Stimulated activated CD4-positive, alpha-beta T cell treated with anti-CD3 and anti-CD28 coated beads, Interleukin-12 subunit alpha, Interleukin-12 subunit beta, amount 100 ng/mL, for 48 hours (primary cell): Measurements from ENCODE around the gene SURF6.
"Not testable (repeated sequence)": the region's sequence is repeated elsewhere in the genome, so short reads cannot be mapped to it uniquely, and the experiment has no call there.

ENCODE experiments used
- DNase-seq, 3 donors: peaks; one replicate each; pipeline ENCODE4 v3.0.0-alpha.2; 2020; ENCODE audit warnings: low read depth in 2 of 3, low spot score in 1 of 3

Gene SURF6

DNA sequence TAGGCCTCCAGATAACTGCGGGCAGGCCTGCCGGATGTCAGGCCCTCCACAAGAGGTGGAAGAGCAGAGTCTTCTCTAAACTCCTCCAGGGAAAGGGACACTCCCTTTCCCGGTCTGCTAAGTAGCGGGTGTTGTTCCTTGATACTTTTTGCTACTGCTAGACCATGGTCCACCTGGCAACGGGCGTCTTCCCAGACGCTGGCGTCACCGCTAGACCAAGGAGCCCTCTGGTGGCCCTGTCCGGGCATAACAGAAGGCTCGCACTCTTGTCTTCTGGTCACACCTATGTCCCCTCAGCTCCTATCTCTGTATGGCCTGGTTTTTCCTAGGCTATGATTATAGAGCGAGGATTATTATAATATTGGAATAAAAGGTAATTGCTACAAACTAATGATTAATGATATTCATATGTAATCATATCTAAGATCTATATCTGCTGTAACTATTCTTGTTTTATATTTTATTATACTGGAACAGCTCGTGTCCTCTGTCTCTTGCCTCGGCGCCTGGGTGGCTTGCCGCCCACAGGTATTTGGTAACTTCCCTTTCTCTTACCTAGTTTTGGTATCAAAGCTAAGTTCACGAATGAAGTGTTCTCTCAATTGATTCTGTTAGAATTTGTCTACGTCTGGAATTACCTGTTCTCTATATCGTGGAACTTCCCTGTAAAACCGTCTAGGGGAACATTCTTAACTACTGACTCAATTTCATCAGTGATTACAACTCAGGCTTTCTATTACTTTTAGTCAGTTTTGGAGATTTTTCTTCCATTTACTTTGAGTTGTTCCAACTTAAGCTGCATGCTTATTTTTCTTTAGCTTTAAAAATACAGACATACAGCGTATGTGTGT, 6.5 kb downstream of the SURF6 start:
- not testable (repeated sequence) for DNase-seq

DNA sequence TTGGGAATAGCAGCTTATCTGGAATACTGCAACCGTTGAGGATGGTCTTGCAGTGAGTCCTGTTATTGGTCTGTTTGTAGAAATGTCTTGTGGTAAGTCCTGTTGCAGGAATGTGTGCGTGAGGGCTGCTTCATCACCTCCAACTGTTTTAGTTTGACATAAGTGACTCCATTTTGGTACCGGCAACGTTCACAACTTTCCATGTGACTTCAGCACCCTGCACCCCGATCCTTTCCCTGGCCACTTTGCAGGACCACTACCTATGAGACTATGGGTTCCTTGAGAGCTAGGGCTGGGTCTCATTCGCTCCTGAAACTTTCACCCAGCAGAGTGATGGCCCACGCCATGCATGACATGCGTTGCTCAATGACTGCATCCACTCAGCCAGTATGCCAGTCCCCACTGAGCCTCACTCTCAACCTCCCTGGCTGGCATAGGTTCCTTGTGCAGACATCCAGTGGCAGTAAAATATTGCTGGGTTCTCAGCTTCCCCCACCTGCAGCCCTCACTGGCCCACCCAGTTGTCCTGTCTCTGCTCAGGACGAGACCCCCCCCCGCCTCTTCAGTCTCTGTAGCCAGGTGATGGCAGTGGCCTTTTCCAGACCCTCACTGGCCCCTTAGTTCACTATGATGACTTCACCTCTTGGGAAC, 8.0 kb downstream of the SURF6 start:
- no peak for DNase-seq

DNA sequence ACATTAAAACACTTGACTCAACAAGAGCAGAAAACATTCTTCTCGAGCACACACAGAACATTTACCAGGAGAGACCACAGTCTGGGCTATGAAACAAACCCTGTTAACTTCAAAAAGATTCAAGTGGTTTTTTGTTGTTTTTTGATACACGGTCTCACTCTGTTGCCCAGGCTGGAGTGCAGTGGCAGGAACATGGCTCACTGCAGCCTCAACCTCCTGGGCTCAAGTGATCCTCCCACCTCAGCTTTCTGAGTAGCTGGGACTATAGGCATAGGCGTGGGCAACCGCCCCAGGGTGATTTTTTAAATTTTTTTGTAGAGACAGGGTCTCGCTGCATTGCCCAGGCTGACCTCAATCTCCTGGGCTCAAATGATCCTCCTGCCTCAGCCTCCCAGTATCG, 9.0 kb downstream of the SURF6 start:
- DNase-seq = not testable (repeated sequence)

DNA sequence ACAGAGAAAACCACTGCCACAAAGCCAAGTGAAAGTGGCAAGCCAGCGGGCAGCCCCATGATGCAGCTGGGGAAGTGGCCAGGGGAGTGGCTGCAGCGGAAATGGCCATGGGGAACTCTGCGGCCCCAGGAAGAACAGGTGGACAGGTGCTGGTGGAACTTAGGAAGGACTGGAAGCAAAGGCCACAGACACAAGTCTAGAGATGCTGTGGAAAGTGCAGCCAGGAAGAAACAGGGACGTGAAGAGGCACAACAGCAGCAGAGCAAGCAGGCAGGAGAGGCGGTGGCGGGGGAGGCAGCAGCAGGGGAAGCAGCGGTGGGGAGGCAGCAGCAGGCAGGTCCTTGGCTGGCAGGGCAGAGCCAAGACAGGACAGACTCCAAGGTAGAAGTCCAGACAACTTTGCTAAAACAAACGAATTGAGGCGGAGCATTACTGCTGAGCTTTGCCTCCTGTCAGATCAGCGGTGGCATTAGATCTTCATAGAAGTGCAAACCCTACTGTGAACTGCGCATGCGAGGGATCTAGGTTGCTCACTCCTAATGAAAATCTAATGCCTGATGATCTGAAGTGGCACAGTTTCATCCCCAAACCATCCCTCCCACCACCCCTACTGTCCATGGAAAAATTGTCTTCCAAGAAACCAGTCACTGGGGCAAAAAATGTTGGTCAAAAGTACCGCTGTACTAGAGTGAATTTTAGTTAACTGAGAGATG, 11.8 kb downstream of the SURF6 start:
- DNase-seq = no peak

DNA sequence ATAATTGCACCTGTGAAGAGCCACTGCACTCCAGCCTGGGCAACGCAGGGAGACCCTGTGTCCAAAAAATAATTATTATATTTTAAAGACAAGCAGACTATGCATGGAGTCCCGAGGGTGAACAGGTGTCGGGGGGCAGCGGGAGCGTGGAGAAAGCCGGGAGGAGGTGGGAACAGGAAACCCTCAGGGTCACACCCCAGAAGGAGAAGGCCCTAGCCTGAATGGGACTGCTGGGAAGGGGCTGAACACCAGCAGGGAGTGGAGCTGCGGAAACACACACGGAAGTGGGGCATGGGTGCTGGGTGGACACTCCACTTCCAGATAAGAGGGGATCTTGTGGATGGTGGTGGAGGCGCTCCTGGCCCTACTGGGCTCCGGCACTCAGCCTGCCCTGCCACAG, 12.8 kb downstream of the SURF6 start:
- DNase-seq = no peak

DNA sequence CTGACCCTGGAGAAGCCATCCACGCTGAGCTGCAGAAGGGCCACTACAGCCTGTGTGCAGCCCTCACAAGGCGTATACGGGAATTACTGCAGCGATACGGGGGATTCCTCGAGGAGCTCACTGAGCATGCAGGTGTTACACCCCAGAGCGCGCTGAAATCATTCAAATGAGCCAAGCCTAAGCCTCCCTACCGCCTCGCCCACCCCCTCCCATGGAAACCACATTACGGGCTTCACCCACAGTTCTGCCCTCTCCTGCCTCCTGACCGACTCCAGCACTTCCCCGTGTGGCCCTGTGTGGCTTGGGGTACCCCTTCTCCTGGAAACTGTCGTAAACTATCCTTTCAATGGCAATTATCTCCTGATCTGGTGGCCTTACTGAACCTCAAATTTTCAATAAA, 13.3 kb downstream of the SURF6 start:
- DNase-seq = no peak

DNA sequence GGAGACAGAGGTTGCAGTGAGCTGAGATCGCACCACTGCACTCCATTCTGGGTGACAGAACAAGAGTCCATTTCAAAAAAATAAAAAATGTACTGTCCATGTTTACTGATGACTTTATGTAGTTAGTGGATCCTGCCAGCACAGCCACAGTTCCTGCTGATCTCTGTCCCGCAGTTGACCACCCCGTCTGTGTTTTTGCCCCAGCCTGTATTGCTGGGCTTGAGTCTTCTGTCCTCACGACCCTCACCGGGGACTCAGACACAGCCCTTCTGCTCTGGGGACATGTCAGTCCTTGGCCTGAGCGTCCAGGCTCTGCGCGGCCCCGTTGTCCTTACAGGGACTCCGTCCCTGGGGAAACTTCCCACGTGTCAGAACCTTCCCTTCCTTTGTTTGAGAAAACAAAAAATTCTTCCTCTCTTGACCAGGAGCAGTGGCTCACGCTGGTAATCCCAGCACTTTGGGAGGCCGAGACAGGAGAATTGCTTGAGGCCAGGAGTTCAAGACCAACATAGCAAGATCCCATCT, 14.5 kb downstream of the SURF6 start:
- no peak for DNase-seq

DNA sequence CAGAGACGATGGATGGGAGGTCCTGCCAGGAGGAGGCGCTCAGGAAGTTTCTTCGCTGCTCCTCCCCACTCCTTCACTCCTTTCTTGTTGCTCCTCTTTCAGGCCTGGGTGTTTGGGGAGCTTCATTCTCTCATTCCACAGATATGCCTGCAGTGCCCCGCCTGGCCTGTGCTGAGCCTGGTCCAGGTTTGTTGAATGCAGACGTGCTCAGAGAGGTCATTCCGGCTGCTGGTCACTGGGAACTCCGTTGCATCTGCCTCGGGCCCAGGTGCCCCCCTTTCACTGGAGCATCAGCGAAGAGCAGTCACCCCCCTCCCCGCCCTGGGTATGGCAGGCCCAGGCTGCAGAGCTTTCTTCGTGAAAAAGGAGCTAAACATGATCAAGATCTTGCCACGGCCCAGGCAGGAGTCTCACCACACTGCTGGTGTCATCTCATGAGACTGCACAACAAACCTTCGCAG, 15.5 kb downstream of the SURF6 start:
- no peak for DNase-seq

DNA sequence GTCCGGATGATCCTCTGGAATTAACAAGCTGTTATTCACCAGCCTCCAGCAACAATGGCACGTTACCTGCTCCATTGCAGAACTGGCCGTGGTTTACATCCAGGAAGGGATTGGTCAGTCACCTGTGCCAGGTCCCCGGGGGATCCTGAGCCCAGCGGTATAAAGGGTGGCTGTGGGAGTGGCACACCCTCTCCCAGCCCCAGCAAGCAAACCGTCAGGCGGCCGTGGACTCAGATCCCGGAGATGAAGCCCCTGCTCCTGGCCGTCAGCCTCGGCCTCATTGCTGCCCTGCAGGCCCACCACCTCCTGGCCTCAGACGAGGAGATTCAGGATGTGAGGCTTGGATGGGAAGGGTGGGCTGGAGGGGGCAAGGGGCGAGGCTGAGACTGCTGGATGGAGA, 18.4 kb downstream of the SURF6 start:
- DNase-seq = not testable (repeated sequence)

DNA sequence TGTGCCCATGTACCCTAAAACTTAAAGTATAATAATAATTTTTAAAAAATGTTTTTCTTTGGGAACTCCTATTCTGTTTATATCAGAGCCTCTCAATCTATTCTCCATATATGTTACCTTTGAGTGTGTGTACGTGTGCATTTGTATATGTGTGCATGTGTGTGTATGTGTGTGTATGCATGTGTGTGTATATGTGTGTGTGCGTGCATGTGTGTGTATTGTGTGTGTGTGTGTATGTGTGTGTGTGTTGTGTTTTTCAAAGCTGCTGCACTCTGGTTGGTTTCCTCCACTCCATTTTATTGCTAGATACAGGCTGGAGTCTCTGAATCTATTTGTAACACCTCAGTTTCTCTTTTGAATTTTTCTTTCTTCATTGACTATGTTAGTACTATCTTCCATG, 20.0 kb downstream of the SURF6 start:
- no peak for DNase-seq

DNA sequence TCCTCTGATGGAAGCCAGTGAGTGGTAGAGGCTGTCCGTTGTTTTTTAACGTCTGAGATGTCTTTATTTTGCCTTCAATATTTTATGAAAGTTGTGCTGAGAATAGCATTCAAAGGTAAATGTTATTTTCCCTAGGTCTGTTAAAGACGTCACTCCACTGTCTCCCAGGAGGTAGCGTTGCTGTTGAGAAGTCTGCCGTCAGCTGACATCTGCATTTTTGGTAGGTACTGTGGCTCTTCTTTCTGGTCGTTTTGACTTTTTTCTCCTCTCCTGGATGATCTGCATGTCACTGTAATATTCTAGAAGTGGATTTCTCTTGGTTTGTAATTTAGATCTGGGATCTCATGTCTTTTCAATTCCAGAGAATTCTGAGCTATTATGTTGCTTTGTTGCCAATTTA, 26.4 kb downstream of the SURF6 start:
- no peak for DNase-seq

DNA sequence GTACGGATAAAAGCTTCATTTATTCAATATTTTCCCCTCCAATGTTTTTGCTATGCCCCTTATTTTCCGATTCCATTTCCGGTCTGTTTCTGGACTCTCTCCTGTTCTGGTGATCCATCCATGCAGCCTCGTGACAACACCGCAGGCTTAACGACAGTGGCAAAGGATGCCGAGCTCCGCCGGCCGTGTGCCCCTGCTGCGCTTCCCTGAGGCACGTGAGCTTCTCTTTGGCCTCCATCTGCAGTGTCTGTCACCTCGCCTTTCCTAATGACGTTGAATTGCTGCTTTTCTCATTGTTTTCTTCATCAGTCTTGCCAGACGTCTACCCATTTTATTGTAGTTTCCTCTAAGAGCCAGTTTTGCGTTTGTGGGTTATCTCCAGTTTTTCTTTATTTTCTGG, 28.7 kb downstream of the SURF6 start:
- no peak for DNase-seq

DNA sequence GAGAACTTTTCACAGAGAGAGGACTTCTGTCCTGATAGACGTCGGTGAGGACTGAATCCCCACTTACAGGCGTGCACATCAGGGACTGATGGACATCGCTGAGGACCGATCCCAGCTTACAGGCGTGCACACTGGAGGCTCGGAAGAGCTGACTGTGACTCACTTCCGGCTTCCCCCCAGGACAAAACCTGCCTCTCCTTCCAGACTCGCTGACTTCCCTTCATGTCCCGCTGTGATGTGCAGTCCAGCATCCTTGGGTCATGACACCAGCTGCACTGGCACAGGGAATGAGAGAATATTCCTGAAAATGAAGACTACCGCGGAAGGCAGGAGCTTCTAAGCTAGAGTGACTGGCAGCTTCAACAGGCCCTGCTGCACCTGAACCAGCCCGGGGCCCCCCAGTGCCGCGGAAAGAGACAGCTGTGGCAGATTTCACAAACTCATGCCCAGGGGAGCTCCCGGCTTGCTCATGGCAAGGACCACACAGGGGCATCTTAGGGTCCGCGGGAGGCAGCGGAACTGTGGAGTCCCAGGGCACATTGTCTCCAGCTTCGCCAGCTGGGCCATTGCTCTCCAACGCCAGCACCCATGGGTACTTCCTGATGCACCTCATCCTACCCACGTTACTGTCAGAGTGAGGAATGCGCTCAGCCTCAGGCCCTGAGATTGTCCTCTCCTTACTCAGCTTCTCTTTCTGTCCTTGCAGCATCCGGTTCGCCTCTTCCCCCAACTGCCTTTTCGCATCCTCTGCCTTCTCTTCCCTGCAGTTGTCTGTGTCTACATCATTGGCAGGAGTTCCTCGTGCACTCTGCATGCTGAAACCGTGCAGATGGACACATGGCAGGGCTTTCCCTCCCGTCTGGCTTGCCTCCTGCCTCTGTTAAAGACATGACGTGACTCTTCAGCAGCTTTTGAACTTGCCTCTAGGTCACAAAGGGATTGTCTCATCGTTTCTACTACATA, 29.5 kb downstream of the SURF6 start:
- DNase-seq = no peak

DNA sequence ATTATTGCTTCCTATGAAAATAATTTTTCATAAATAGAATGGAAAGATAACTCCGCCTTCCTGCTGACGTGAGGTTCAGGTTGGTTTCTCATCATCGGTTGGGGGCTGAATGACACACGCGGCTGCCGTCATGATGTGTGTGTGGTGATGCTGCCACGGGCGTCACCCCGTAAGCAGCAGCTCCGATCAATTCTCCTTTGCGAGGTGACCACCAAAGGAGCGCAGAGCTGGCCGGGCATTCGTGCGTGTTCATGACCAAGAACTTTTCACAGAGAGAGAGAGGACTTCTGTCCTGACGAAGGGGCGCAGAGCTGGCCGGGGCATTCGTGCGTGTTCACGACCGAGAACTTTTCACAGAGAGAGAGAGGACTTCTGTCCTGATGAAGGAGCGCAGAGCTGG, 30.3 kb downstream of the SURF6 start:
- no peak for DNase-seq

DNA sequence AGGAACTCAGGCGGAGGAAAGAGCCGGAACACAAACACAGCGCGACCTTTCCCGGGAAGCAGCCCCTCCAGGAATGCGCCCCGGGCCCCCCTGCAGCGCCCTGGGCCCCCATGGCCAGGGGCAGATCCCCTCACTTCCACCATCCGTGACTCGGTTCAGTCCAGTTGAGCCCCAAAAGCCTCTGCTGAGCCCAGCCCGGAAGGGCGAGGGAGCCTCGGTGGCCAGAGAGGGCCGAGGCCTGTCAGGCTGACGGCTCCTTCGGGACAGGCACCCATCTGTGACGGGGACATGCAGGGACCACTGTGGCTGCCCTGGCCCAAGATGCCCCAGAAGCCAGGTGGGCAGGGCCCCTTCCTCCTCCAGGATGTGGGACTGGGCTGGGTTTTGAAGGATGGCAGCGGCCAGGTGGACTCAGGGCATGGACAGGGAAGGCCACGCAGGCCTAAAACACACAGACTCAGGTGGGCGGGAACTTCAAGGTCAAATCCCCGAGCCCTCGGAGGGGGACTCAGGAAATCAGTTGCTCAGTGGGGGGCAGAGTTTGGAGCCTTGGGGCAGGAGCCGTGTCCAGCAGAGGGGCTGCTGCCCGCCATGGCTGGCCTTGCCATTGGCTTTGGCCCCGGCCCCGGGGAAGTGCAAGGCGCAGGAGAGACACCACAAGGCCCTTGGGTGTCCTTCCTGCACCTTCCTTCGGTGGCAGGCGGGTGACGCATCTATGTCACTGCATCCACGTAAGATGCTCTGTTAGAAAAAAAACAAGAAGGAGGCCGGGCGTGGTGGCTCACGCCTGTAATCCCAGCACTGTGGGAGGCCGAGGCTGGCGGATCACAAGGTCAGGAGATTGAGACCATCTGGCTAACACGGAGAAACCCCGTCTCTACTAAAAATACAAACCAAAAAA, 31.3 kb downstream of the SURF6 start:
- DNase-seq = no peak

DNA sequence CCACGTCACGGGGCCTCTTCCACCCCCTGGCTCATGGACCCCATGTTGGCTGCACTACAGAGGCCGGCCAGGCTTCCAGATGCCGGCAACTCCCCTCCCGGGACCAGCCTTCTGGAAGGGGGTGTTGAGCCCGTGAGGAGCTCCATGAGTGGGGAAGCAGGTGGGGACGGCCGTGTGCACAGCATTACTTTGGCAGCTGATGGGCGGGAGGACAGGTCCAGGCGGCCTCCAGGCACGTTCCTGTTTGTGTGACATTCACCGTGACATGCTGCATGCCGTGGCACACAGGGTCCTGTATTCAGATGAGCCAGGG, 31.9 kb downstream of the SURF6 start:
- no peak for DNase-seq

DNA sequence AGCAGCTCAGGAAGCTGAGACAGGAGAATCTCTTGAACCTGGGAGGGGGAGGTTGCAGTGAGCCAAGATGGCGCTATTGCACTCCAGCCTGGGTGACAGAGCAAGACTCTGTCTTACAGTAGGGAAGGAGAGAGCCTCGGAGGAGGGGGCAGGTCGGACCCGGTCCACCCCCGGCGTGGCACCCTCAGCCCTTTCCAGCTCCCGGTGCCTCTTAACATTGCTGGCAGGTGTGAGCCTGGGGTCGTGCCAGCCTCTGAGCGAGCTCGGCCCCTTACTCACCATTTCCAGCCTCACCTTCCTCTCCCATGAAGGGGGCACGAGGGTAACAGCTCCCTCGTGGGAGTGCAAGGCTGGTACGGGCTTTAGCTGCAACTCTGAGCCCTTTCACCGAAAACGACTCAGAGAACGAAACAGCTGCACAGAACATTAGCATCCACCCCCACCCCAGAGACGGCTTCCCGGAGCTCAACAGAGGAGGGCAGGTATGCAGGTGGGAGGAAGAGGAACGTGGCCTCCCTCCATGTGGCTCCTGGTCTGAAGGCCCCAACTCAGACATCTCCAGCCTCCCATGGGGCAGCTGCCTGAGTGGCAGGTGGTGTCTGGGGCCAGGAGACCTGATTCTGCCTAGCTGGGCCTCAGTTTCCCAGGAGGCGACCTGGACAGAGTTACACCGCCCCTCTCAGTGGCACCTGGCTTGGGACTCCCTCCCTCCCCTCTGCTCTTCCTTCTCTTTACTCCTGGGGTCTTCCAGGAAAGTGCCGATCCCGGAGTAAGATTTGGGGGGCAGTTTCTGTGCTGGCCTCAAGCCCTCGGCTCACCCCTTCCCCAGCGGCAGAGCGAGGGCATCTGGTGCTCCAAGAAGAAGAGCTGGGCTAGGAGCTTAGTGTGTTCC, 32.5 kb downstream of the SURF6 start:
- no peak for DNase-seq

DNA sequence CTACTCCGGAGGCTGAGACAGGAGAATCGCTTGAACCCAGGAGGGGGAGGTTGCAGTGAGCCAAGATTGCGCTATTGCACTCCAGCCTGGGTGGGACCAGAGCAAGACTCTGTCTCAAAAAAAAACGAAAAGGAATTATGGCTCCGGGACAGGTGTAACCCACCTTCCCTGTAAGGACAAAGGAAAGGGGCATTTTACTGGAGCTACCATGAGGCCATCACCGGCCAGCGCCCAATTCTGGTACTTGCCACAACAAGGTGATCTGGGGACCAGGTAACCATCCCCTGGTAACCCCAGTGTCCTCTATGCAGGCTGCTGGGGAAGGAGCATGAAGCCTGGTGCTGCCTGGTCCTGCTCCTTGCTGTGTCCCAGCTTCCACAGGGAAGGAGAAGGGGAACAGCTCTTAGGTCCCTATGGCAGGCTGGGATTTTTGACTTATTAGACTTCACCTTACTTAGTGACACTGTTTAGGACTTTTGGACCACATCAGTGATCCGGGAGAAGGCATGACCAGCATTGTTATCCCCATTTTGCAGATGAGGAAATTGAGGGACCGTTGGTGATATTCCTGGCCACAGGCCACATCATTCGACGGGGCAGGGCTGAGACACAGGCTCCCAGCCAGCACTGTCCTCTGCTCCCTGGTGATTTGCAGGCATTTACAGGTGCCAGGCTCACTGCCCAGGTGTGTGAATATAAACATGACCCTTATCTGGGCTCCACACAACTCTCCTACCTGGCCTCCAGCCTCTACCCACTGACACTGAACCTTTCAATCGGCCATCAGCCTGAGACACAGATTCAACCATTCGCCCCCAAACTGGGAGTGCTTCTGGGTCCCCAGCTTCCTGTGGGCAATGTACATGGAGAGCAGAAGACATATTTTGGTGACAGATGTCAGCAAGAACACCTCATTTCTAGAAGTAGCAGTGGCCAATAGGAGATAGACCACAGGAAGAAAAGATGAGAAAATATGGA, 34.4 kb downstream of the SURF6 start:
- DNase-seq = no peak
